ENCODE results near the gene DHRS2.
A peak's percentile ranks its signal among the peaks of the same experiment; 100 is the strongest.

The DHRS2 gene

DNA sequence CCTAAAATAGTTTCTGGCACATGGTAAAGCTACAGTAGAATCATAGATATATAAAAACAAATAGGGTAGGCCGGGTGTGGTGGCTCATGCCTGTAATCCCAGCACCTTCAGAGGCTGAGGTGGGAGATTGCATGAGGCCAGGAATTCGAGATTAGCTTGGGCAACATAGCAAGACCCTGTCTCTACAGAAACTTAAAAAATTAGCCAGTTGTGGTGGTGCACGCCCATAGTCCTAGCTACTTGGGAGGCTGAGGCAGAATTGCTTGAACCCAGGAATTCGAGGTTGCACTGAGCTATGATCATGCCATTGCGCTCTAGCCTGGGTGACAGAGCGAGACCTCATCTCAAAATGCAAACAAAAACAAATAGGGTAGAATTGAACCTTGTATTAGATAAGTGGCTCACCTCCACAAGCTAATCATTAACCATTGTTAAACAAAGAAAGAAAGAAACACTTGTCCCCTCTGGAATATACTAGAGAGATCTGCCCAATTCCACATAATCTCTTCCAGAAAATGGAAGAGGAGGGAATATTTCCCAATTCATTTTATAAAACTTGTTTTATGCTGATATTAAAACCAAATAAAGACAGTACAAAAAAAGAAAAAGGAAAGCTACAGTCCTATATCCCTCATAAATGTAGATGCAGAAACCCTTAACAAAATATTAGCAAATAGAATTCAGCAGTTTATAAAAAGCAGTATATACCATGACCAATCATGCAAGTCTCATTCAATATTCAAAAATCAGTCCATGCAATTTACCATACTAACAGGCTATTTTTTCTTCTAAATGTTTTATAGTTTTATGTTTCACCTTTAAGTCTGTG is 22.7 kb upstream of the DHRS2 start:
- no peak for DNase-seq

DNA sequence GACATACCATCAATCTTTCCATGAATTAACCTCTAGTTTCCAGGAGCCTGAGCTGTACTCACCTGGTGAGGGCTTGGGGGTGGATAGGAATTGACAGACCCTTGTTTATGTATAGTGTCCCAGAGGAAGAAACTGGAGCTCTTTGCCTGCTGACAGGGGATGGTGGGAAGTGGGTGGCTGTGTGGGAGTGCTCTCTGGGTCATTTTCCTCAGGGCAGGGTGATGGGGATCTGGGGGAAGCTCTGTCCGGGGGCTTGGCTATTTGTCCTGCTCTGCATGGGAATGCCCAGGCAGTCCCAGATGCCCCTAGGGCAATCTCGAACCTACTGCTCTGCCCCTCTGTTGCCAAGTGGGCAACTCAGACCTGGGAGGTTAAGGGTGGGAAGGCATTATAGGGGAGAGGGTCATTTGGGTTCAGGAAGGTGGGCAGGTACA is 21.8 kb upstream of the DHRS2 start:
- no peak for DNase-seq

DNA sequence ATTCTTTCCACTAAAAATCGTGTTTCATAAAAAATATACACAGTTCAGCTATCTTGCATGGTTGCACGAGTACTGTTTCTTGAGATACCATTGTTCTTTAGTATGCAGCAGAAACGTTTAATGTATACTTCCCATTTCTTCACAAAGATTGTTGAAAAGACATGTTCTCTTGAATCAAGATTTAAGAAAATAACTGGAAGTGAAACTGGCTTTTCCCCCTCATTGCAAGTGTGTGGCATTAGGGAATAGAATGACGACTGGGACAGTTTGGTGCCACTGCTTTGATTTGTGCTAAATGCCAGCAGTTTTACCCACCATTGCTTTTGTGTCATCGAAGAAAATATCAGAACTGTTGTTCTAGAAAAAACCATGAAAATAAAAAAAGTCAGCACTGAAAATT is 20.3 kb upstream of the DHRS2 start:
- no peak for DNase-seq

DNA sequence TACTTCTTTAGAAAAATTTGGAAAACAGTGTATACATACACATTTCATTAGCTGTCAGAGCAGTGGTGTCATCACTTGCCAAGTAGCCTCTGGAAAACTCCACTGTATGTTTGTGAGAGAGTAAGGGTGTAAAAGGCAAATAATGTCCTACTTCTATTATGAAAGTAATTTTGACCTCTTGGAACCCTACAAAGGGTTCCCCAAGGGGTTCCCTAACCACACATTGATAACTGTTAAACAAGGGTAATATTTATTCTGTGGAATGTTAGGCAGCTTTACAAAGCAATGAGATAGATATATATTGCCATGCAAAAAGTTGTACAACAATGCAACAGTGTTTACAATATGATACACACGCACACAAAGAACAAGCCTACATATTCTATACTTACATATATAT is 18.6 kb upstream of the DHRS2 start:
- no peak for DNase-seq

DNA sequence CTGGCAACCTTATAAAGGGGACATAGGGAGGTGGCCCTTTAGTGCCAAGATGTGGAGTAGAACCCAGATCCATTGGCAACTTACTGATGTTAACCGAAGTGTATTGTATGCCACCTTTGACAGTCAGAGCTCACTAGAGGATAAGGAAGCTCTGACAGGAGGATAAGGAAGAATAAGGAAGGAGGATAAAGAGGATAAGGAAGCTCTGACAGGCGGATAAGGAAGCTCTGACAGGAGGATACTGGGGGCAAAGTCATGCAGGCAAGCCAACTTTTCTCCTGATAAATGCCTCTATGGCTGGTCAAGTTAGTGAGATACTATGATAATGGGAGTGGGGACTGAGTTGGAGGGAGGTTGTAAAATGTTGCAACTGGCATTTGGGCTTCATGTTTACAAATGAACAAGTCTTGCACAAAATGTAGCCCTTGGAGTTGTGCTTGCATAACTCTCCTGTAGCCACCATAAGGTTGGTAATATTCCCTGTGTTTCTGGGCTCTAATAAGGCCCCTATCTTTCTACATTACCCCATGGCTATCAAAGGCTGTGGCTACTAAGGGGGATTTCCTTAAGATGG is 17.7 kb upstream of the DHRS2 start:
- no peak for DNase-seq

DNA sequence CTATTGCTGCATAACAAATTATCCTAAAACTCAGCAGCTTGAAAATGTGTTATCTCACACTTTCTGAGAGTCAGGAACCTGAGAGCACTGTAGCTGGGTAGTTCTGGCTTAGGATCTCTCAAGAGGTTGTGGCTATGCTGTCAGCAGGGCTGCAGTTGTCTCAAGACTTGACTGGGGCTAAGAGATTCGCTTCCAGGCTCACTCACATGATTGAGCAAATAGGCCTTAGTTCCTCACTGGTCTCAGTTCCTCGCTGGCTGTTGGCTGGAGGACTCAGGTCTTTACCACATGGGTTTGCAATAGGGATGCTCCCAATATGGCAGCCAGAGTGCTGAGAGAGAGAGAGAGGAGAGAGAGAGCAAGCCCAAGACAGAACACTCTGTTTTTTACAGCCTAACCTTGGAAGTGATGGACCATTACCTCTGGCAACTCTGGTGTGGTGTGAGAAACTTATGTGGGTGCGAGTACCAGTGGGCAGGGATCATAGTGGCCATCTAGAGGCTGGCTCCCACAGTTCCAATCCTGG is 15.9 kb upstream of the DHRS2 start:
- no peak for DNase-seq

DNA sequence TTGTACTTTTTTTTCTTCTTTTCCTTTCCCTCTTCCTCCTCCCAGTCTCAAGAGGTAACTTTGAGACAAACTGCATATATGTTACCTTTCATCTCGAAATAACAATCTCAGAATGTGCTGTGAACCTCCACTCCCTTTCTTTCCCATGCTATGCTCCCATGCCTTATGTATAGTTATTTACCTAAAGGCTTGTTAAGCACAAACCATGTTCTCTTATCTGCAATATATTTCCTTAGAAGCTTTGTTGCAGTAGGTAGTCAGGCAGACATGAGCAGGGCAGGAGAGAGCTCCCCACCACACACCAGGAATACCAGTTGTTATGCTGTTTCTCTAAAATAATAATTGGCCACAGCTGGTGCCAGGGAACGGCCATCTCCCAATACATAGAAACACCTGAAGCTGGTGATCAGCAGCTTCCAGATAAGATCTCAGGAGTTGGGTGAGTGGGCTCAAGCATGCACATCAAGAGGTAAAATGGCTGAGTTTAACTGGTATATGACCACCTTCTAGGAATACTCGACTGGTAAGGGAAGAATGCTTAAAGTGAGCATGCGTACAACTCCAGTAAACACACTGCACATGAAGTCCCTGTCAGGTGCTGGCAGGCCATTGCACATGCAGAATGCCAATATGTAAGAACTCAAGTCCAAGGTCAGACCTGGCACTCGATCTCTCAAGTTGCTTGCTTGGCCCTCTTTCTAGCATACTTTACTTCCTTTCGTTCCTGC is 14.8 kb upstream of the DHRS2 start:
- no peak for DNase-seq

DNA sequence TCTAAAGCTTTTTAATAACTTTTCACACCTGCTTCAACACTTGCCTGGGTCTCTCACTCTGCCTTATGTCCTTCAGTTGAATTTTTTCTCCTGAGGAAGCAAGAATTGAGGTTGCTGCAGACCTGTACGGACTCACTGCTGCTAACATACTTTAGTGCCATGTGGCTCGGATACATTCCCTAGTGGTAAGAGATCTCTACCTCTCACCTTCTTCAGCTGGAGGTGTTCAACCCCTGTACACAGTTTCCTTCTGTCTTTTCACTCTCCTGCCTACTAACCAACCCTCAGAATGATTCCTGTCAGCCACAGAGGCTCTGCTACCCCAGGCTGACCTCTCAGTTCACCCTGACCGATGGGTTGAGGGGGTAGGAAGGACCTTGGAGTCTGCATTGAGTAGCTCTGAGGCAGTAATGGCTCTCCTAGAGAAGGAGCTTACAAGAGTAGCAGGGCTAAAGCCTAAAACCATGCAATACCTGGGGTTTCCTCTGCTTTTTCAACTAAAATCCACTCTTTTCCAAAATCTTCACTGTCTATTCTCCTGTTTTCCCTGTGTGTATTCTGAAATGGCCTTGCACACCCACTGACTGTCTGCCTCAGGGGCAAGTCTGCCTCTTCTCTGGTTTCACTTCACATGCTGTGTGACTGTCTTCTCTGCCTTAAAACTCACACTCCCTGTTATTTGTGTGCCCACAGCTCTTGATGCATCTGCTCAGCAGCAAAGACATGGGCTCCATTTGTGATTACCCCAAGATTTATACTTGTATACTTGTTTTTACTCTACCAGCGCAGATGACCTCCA is 14.0 kb upstream of the DHRS2 start:
- DNase-seq: no peak

DNA sequence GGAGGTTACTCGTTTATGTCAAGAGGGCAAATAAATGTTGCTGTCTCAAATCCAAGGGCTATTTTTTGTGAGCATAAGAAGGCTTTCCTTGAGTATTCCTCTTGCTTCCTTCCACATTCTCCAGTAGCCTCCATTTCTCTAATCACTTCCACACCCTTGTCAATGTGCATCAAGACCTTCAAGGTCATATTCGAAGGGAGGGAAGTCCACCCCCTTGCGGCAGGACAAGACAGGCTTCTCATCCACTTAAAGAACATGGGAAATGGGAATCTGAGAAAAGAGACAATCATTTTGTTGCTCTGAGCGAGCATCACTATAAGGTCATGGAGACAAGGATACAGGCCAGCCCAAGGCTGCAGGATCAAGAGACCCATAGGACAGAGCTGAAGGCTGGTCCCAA is 13.2 kb upstream of the DHRS2 start:
- DNase-seq: no peak

DNA sequence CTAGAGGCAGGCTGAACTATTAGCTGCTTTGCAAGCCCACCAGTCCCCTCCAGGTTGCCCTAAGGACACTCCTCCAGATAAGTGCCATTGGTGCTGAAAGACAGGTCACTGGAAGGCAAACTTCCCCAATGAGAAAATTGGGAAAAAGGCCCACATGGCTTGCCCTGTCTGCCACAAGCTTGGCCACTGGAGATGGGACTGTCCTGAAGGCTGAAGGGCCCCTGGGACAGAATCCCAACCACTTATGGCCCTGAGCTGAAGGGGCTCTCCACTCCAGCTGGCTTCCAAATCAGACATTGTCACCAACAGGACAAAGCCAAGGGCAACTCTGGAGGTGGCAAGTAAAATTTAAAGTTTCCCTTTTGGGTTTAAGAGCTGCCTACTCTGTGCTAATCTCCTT is 12.2 kb upstream of the DHRS2 start:
- DNase-seq: no peak

DNA sequence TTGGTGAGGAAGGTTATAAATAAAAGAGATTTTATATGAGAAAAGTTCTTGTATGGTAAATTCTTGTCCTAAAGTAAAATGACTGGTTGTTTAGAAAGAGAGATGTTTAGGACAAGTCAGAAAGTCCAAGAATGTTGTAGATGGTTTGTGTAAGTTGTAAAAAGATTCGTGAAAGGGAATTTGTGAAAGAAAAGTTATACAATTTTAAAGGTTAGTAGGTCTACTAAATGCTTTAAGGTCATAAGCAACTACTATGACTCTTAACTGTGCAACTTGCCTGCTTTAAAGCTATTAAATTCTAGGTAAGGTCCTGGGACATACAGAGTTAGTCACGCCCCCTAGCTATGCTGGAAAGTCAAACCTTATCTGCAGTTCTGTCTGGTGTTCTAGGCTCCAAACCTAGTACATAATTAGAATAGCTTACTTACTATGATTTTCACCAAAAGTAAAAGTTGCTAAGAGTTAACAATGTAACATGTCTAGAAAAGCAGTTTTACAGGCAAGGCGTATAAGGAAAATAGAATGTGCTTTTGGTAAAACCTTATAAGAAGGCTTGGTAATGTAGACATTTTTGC is 11.2 kb upstream of the DHRS2 start:
- DNase-seq: no peak

DNA sequence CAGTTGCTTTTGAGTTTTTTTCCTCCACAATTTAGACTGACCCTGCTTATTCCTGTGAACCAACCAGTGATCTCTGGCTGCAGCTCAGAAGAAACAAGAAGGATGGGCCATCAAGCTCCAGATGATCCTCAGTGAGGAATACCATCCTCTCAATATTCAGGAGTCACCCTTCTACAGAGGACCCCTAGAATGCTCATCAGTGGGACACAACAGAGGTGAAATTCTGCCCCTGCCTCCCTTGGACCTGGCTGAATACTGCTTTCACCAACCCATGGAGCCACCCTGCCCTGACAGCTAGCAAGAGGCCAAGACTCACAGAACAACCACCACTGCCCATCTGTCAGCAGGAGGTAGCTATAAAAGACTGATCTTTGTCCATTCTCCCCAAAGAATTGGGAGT is 9.2 kb upstream of the DHRS2 start:
- DNase-seq: no peak

DNA sequence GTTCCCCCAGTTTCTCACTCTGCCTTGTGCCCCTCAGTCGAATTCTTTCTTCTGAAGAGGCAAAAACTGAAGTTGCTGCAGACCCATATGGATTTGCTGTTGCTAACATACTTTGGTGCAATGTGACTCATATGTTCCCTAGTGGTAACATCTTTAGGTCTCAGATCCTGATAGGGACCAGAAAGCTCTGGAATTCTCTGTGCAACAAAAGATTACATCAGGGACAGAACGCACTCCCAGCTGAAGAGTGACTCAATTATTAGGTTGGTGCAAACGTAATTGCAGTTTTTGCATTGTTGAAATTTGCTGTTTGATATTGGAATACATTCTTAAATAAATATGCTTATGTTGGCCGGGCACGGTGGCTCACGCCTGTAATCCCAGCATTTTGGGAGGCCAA is 8.2 kb upstream of the DHRS2 start:
- no peak for DNase-seq

DNA sequence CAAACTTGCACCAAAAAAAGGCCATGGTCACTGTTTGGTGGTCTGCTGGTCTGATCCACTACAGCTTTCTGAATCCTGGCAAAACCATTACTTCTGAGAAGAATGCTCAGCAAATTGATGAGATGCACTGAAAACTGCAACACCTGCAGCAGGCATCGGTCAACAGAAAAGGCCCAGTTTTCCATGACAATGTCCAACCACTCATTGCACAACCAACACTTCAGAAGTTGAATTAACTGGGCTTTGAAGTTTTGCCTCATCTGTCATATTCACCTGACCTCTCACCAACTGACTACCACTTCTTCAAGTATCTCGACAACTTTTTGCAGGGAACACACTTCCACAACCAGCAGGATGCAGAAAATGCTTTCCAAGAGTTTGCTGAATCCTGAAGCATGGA is 7.0 kb upstream of the DHRS2 start:
- DNase-seq: no peak

DNA sequence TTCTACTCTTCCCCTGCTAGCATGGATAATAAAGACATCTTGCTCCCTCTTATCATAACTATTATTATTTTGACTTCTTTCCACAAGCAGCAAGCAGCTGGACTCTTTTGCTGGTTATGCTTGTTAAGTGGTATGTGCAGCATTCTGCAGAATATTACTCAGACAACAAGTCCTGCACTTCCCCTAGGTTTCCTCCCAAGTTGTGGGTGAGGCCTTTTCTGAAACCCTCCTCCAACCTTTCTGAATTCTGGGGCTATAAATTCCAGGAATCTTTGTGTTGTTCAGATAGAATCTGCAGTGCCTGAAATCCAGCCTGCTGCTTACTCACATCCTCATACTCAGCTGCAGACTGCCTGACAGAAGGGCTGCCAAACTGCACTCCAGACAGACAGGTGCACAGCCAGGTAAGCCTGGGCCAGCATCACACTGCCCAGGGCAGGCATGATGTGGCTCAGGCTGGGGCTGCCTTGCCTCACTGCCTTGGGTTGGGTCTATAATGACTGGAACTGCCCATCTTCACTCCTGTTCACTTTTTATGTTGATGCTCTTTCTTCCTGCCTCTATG is 6.2 kb upstream of the DHRS2 start:
- no peak for DNase-seq

DNA sequence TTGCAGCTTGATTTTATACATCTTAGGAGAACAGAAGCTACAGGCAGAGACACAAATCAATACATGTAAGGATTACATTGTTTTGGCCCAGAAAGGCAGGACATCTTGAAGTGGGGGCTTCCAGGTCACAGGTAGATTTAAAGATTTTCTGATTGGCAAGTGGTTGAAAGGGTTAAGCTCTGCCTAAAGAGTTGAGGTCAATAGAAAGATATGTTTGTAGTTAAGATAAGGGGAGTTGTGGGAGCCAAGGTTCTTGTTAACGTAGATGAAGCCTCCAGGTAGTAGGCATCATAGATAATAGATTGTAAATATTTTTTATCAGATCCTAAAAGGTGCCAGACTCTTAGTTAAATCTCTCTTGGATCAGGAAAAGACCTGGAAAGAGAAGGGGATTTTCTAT is 5.5 kb upstream of the DHRS2 start:
- DNase-seq: no peak

DNA sequence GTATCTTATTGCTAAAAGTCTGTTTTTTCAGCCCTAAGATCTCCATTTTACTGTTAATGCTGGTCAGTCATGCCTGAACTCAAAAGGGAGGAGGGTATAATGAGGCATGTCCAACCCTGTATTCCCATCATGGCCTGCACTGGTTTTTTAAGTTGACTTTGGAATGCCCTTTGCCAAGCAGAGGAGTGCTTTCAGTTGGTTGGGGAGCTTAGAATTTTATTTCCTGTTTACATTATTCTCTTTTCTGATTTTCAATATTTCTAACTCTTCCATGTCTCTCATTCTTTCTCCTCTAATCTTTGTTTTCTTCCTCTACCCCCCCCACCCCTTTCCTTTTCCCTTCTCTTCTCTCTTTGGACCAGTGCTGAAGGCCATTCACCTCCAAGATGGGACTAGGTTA is 4.9 kb upstream of the DHRS2 start:
- DNase-seq: no peak

DNA sequence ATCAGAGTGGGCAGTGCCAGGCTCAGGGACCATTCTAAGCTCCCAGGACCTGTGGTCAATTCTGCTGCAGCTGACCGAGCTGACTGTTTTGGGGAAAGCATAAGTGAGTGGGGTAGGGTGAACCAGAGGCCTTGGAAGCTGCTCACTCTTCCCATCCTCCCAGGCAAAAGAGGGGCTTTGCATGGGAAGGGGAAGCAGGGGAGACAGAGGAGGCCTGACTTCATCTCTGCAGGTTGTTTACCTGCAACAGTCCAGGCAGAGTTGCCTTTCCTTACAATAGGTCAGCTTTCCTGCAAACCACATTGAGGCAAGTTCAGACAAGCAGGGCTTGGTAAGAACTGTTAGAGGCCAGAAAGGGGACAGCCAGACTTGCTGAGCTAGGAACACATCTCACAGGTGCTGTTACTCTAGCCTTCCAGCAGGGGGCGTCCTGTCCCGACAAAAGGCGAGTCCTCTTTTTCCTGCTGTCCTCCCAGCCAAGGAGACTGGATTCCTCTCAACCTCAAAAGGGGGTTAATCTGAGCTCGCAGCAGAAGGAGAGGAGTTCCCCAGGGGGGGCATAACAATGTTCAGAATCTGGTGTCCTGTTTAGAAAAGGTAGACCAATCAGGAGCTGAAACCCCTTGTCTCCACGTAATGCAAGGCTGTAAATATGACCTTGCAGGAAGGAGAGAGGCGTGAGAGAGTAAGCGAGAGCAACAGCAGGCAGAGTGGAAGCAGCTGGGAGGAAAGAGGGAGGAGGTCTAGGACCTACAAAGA is 4.3 kb upstream of the DHRS2 start:
- peak; percentile 65 for DNase-seq

DNA sequence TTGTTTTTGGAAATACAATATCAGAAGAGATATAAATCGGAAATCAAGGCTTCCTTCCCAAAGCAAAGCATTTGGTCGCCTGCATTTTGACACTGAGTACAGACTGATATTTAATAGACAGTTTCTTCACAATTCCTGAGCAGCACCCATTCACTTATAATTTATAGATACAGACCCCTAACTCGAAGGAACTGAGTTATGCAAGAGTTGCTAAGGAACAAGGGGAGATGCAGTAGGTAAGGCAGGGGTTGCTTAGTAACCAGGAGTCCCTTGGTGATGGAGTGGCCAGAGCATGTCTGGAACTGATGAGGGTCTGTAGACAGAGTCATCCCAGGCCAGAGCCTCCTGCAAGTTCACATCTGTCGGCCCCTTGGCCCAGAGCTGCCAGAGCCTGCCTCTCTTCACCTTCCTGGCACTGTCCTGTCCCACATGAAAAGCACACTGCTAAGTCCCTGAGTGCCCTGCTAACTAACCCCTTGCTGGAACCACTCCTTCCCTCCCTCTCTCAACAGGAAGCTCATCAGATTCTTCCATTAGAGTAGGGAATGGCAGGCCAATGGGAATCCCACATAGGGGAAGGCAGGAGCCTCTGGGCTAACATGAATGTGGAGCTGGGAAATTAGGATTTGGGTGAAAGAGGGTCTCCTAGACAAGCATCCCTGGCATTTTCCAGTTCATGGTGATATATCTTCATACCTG is 3.6 kb upstream of the DHRS2 start:
- no peak for DNase-seq

DNA sequence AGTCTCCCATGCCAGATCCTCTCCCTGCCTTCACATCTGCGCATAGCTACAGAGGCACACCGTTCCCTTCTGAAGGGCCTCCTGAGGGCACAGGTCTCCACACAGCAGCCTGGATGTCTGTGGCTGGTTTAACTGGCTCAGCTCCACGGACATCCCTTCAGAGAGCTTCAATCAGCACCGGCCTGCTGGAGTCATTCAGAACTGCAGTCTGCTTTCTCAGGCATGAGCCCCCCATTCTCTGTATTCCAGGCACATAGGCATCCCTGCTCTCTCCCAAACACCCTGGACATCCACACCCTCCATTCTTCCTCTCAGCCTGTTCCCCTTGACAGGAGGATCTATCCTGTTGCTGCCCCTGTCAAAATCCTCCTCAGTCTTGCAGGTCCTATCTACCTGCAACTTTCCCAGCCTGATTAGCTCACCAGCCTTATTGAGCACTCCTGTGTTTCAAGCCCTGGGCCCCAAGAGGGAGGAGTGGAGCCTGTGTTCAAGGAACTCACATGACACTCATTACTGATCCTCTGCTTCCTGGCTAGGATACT is 2.9 kb upstream of the DHRS2 start:
- no peak for DNase-seq
